Spleen (tissue), 11 donors: ENCODE data around the gene NLRP13. TPM values are rescaled to one million over a fixed set of nuclear protein-coding genes. Genes with fewer than 3 reads are reported as not detected.
"Not testable (repeated sequence)": the region's sequence is repeated elsewhere in the genome, so short reads cannot be mapped to it uniquely, and the experiment has no call there.

Source experiments
- DNase-seq: peaks from one replicate; pipeline ENCODE4 v3.0.0-alpha.2; 2020
- H3K27ac ChIP-seq, 8 donors: fragments of 200-600 bp; sonication (generic) in 7 of 8; 1 replicate in 4 of 8; 2 replicates in 4 of 8; pipeline versions ENCODE4 v1.5.0 to v1.8.0; 2016 to 2021; ENCODE audit warnings: inconsistent platforms in 4 of 8, mild to moderate bottlenecking in 4 of 8, moderate library complexity in 1 of 8
- H3K27me3 ChIP-seq, 7 donors: fragments of 200-600 bp; sonication (generic) in 6 of 7; replicated peaks in 1 of 7; 1 replicate in 4 of 7; 2 replicates in 3 of 7; pipeline versions ENCODE4 v1.5.0 to v1.8.0; 2016 to 2021; ENCODE audit warnings: inconsistent platforms in 3 of 7, mild to moderate bottlenecking in 1 of 7
- H3K36me3 ChIP-seq, 6 donors: fragments of 200-600 bp; sonication (generic) in 5 of 6; 1 replicate in 4 of 6; 2 replicates in 2 of 6; pipeline versions ENCODE4 v1.5.0 to v1.8.0; 2016 to 2021; ENCODE audit warnings: inconsistent platforms in 2 of 6
- H3K4me1 ChIP-seq, 6 donors: fragments of 200-600 bp; sonication (generic) in 5 of 6; 1 replicate in 3 of 6; 2 replicates in 3 of 6; pipeline versions ENCODE4 v1.5.0 to v1.8.0; 2016 to 2021; ENCODE audit warnings: inconsistent platforms in 3 of 6
- H3K4me3 ChIP-seq, 8 donors: fragments of 200-600 bp; sonication (generic) in 7 of 8; 1 replicate in 4 of 8; 2 replicates in 4 of 8; pipeline versions ENCODE4 v1.5.0 to v1.8.0; 2016 to 2021; ENCODE audit warnings: inconsistent platforms in 4 of 8, mild to moderate bottlenecking in 4 of 8, moderate library complexity in 2 of 8
- H3K9me3 ChIP-seq, 8 donors: fragments of 200-600 bp; sonication (generic) in 7 of 8; 1 replicate in 4 of 8; 2 replicates in 4 of 8; pipeline versions ENCODE4 v1.5.0 to v1.8.0; 2016 to 2021; ENCODE audit warnings: inconsistent platforms in 4 of 8
- POLR2A ChIP-seq, 3 donors: fragments of 450-650 bp; IDR thresholded peaks; one replicate each; pipeline ENCODE4 v1.5.1; 2017; ENCODE audit warnings: antibody characterized with exemption in 3 of 3, mild to moderate bottlenecking in 1 of 3
- POLR2AphosphoS5 ChIP-seq, 3 donors: sonication (generic); formaldehyde crosslinking; IDR thresholded peaks; one replicate each; pipeline ENCODE4 v1.5.1; 2017; ENCODE audit warnings: antibody characterized with exemption in 3 of 3
- WGBS, 5 donors: extraction: QIAGEN DNeasy Blood & Tissue Kit in 3 of 5; methylation state at CpG; one replicate each; pipeline versions ENCODE4 v1.1.5 to v1.1.7; 2013 to 2018; 5-methylcytosine and 5-hydroxymethylcytosine counted together
- intact Hi-C: fragments of 100-400 bp; cut with DNase I; formaldehyde crosslinking; loops from one replicate; pipeline ENCODE4 v1.15.0; 2023; ENCODE audit warnings: low total_unique reads
- polyA plus RNA-seq, 3 donors: library from polyadenylated mRNA; stranded (reverse); fragments of 200-250 nt; gene quantifications; one replicate each; pipeline ENCODE4 v1.2.1, GENCODE V29; 2013
- total RNA-seq, 7 donors: library from RNA; depleted of rRNA in 3 of 7; stranded (reverse); fragments of >200 nt in 3 of 7; fragmentation: NEBNext Ultra II Directional in 4 of 7; extraction: Animal tissue kit (Norgen Biotek cat#: 25700) in 4 of 7; gene quantifications; one replicate each; pipeline versions ENCODE4 v1.1.0 to v1.2.1, GENCODE V29; 2016 to 2021
- TF ChIP-seq, protein P1 (sequence below), 11 experiments: fragments of 200-600 bp in 7 of 11; fragments of 450-650 bp in 4 of 11; sonication (generic) in 4 of 11; IDR thresholded peaks in 8 of 11; conservative IDR thresholded peaks in 3 of 11; 1 replicate in 7 of 11; 2 replicates in 4 of 11; pipeline versions ENCODE4 v1.4.0 to v1.8.0; 2016 to 2021; ENCODE audit warnings: antibody characterized with exemption in 11 of 11, inconsistent platforms in 4 of 11, mild to moderate bottlenecking in 1 of 11
- donor health status: healthy with polysubstance abuse.
- donor health status: DM: no; HTN: no; CAD: no; lungs with moderate emphysema.
- donor health status: DM: no; HTN: no; CAD: no.
- donor health status: Bipolar disorder and iron deficiency.
- donor health status: healthy.
- donor health status: DM: no; HTN: no; CAD: no.
- donor health status: DM: yes; HTN: yes; CAD: no.

NLRP13 gene
- total and polyA plus RNA-seq, 10 donors = not detected

- no peak overlapping the region for H3K27ac ChIP-seq
- H3K4me1 ChIP-seq = no peaks in the 10 kb centered on the region
- no peak for DNase-seq
- no peaks in the 10 kb centered on the region for H3K36me3 ChIP-seq
- WGBS, 5 donors = 87 to 92% (median 91%) methylated on average over 6 of the region's 6 CpGs
- peaks cover 0 to 49% (median 0%) of the 10 kb centered on the region in 8 donors for H3K9me3 ChIP-seq
- no peaks in the 10 kb centered on the region for H3K27me3 ChIP-seq
- TF ChIP-seq, protein P1, sequence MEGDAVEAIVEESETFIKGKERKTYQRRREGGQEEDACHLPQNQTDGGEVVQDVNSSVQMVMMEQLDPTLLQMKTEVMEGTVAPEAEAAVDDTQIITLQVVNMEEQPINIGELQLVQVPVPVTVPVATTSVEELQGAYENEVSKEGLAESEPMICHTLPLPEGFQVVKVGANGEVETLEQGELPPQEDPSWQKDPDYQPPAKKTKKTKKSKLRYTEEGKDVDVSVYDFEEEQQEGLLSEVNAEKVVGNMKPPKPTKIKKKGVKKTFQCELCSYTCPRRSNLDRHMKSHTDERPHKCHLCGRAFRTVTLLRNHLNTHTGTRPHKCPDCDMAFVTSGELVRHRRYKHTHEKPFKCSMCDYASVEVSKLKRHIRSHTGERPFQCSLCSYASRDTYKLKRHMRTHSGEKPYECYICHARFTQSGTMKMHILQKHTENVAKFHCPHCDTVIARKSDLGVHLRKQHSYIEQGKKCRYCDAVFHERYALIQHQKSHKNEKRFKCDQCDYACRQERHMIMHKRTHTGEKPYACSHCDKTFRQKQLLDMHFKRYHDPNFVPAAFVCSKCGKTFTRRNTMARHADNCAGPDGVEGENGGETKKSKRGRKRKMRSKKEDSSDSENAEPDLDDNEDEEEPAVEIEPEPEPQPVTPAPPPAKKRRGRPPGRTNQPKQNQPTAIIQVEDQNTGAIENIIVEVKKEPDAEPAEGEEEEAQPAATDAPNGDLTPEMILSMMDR (IDR thresholded peaks at IDR 0.05 in 8 of 11, conservative IDR thresholded peaks at IDR 0.05 in 3 of 11) = no peak
- TF ChIP-seq POLR2AphosphoS5 (IDR thresholded peaks at IDR 0.05) (no peak), POLR2A (IDR thresholded peaks at IDR 0.05) (no peak)
- intact Hi-C loops = no loop called here
- no peak overlapping the region for H3K4me3 ChIP-seq
These were observed 28.0 kb upstream of the NLRP13 start for GRCh38 chr19:55959996-55960675.

DNA sequence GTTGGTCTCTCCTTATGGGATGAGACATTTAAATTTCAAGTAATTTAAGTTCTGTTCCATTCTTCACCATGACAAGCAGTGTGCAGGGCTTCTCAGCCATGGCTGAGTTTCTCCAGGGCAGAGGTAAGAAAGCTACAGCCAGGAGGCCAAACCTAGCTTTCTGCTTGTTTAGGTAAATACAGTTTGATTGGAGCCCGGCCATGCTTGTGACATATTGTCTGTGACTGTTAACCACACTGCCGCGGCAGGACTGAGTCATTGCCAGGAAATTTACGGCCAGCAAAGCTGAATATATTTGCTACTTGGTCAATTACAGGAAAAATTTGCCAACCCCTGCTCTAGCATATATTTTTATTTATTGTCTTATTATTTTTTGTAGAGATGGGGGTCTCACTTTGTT is 26.2 kb upstream of the NLRP13 start:
- Histone ChIP-seq H3K27me3 (no peaks in the 10 kb centered on the region), H3K27ac (no peak overlapping the region), H3K9me3 (peaks cover 0 to 60% (median 0%) of the 10 kb centered on the region in 8 donors), H3K36me3 (no peaks in the 10 kb centered on the region), H3K4me3 (no peak overlapping the region), H3K4me1 (no peaks in the 10 kb centered on the region)
- no peak for DNase-seq
- TF ChIP-seq, protein P1 (IDR thresholded peaks at IDR 0.05 in 8 of 11, conservative IDR thresholded peaks at IDR 0.05 in 3 of 11) = no peak
- TF ChIP-seq POLR2A (IDR thresholded peaks at IDR 0.05) = no peak
- no peak for TF ChIP-seq POLR2AphosphoS5 (IDR thresholded peaks at IDR 0.05)
- WGBS, 5 donors = 68 to 93% (median 79%) methylated on average over 4 of the region's 4 CpGs
- intact Hi-C loops = no loop called here

DNA sequence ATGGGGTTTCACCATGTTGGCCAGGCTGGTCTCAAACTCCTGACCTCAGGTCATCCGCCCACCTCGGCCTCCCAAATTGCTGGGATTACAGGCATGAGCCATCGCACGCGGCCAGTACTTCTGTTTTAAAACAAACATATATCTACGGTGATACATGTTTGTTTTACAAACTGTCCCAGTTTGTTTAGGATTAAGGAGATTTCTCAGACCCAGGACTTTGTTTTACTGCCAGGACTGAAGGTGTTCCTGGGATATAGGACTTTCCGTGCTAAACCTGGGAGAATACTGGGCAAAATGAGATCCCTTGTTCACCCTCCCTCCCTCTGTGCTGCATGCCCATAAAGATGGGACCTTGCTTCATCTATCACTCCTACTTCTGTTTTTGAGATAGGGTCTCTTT is 24.3 kb upstream of the NLRP13 start:
- H3K27ac ChIP-seq = no peak overlapping the region
- intact Hi-C loops = no loop called here
- TF ChIP-seq POLR2AphosphoS5 (IDR thresholded peaks at IDR 0.05) = no peak
- TF ChIP-seq POLR2A (IDR thresholded peaks at IDR 0.05) = no peak
- TF ChIP-seq, protein P1 (IDR thresholded peaks at IDR 0.05 in 8 of 11, conservative IDR thresholded peaks at IDR 0.05 in 3 of 11) = no peak
- peaks cover 0 to 62% (median 0%) of the 10 kb centered on the region in 8 donors for H3K9me3 ChIP-seq
- H3K27me3 ChIP-seq = no peaks in the 10 kb centered on the region
- H3K36me3 ChIP-seq = no peaks in the 10 kb centered on the region
- 83 to 94% (median 94%) methylated on average over 7 of the region's 7 CpGs for WGBS, 5 donors
- no peak for DNase-seq
- H3K4me3 ChIP-seq = no peak overlapping the region
- no peaks in the 10 kb centered on the region for H3K4me1 ChIP-seq

DNA sequence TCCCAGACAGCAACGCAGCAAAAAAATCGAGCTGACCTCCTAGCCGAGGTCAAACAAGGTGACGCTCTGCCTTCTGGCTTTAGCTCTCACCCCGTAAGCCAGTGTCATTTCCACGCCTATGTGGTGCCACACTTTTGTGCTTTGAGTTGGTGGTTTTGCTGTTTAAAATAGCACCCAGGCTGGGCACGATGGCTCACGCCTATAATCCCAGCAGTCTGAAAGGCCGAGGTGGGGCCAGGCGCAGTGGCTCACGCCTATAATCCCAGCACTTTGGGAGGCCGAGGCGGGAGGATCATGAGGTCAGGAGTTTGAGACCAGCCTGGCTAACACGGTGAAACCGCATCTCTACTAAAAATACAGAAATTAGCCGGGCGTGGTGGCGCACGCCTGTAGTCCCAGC is 18.4 kb upstream of the NLRP13 start:
- peaks cover 0 to 13% (median 0%) of the 10 kb centered on the region in 7 donors for H3K27me3 ChIP-seq
- WGBS, 5 donors = 88 to 96% (median 92%) methylated on average over 19 of the region's 19 CpGs
- intact Hi-C loops, H3K4me3 ChIP-seq, DNase-seq, H3K36me3 ChIP-seq, H3K27ac ChIP-seq, H3K4me1 ChIP-seq: not testable (repeated sequence)
- H3K9me3 ChIP-seq = peaks cover 0 to 87% (median 22%) of the 10 kb centered on the region in 8 donors
